ENCODE data around the gene PBOV1. TPM values are rescaled to one million over a fixed set of nuclear protein-coding genes. Genes with fewer than 3 reads are reported as not detected.

PBOV1 gene
- total RNA-seq, 1 donor from 2014 or later, result not detected

DNA sequence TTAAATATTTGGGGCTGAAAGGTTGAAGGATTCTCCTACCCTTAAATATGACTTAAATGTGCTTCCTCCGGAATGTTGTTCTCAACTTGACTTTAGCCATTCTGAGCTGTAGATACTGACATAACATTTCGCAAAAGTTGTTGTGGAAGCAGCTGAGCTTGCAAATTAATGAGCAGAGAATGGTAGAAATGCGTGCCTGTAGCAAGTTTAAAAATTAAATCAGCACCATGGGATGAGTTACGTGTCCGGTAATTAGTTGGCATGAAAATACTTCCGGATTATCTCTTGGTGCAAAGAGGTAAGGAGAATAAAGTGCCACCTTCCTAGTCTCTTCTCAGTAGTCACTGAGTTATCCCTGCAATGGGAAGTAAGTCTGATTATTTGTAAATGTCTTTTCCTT is 23.6 kb upstream of the PBOV1 start:
- Histone ChIP-seq H3K36me3 (ENCODE audit: control insufficient read depth, insufficient read depth, low read length) (no peaks in the 10 kb centered on the region), H3K27me3 (ENCODE audit: control insufficient read depth, insufficient read depth, low read length) (no peaks in the 10 kb centered on the region), H3K4me3 (ENCODE audit: low read depth, low read length) (no peak overlapping the region)
- FAIRE-seq (no peak), DNase-seq (ENCODE audit: low read depth) (no peak)
- TF ChIP-seq, protein P1, sequence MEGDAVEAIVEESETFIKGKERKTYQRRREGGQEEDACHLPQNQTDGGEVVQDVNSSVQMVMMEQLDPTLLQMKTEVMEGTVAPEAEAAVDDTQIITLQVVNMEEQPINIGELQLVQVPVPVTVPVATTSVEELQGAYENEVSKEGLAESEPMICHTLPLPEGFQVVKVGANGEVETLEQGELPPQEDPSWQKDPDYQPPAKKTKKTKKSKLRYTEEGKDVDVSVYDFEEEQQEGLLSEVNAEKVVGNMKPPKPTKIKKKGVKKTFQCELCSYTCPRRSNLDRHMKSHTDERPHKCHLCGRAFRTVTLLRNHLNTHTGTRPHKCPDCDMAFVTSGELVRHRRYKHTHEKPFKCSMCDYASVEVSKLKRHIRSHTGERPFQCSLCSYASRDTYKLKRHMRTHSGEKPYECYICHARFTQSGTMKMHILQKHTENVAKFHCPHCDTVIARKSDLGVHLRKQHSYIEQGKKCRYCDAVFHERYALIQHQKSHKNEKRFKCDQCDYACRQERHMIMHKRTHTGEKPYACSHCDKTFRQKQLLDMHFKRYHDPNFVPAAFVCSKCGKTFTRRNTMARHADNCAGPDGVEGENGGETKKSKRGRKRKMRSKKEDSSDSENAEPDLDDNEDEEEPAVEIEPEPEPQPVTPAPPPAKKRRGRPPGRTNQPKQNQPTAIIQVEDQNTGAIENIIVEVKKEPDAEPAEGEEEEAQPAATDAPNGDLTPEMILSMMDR (IDR thresholded peaks at IDR 0.05; ENCODE audit: insufficient read depth, low read length, severe bottlenecking), result no peak

DNA sequence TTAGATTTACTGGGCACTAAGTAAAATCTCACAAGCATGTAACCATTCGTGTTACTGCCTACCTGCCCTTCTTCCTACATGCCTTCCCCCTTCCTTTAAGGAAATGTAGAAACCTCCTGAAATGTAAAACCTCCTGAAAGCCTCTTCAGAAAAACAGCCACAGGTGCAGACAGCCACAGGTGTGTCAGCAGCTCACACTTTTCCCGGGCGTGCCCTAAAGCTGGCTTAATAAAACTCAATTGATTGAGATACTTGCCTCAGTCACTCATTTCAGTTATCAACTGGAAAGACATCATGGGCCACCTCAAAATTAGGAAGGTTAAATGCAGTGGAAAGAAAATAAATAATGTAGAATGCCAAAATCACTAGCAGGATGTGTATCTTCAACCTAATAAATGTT is 23.1 kb upstream of the PBOV1 start:
- no peak overlapping the region for H3K4me3 ChIP-seq (ENCODE audit: low read depth, low read length)
- no peaks in the 10 kb centered on the region for H3K27me3 ChIP-seq (ENCODE audit: control insufficient read depth, insufficient read depth, low read length)
- no peak for DNase-seq (ENCODE audit: low read depth)
- TF ChIP-seq, protein P1 (IDR thresholded peaks at IDR 0.05; ENCODE audit: insufficient read depth, low read length, severe bottlenecking), result no peak
- no peaks in the 10 kb centered on the region for H3K36me3 ChIP-seq (ENCODE audit: control insufficient read depth, insufficient read depth, low read length)
- no peak for FAIRE-seq

DNA sequence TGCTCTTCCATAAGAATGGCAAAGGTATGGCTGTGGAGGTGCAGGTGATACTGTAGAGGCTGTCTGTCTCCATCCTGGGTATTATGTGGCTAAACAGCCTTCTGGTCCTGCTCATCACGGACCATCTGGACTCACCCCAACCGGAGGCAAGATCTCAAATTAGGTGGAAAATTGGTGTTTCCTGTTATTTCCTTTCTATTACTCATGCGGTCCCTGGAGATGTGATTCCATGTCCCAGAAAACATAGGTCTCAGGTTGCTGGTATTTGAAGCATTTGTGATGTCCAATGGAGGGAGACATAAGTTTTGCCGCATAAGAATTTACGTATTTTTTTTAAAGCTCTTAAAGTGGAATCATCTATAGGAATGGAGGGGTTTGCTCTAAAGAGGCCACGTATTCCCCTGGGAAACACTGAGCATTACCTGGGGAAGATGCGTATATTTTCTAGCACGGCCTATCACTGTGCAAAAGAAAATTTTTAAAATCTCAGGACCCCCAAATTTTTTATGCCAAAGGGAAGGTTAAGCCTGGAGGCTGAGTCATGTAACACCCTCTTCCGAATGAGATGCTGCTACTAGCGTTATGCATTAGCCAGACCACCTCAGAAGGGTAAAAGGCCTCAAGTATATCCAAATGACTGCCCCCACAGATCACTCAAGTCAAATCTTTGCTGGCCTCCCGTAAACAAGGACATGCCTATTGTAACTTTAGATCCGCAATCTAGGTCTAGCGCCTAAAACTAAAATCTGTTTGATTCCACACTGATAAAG is 22.4 kb upstream of the PBOV1 start:
- TF ChIP-seq, protein P1 (IDR thresholded peaks at IDR 0.05; ENCODE audit: insufficient read depth, low read length, severe bottlenecking), result no peak
- FAIRE-seq, result no peak
- H3K27me3 ChIP-seq (ENCODE audit: control insufficient read depth, insufficient read depth, low read length), result no peaks in the 10 kb centered on the region
- no peak overlapping the region for H3K4me3 ChIP-seq (ENCODE audit: low read depth, low read length)
- no peak for DNase-seq (ENCODE audit: low read depth)
- no peaks in the 10 kb centered on the region for H3K36me3 ChIP-seq (ENCODE audit: control insufficient read depth, insufficient read depth, low read length)

DNA sequence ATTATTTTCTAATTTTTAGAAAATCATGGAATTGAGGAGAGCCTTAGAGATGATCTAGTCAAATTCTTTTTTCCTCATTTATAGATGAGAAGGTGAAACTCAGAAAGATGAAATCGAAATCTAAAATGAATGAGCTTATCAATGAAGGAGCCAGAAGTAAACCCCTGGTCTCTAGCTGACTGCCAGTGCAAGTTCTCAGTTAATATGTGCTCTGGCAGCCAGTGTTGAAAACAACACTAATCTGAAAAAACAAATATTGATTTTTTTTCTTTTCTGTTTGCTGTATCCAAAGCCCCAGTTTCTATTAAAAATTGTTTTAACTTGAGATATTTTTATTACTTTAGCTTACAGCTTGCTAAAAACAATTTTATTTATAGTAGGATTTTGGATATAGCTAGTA is 21.5 kb upstream of the PBOV1 start:
- FAIRE-seq (no peak), DNase-seq (ENCODE audit: low read depth) (no peak)
- Histone ChIP-seq H3K4me3 (ENCODE audit: low read depth, low read length) (no peak overlapping the region), H3K36me3 (ENCODE audit: control insufficient read depth, insufficient read depth, low read length) (no peaks in the 10 kb centered on the region), H3K27me3 (ENCODE audit: control insufficient read depth, insufficient read depth, low read length) (no peaks in the 10 kb centered on the region)
- TF ChIP-seq, protein P1 (IDR thresholded peaks at IDR 0.05; ENCODE audit: insufficient read depth, low read length, severe bottlenecking), result no peak

DNA sequence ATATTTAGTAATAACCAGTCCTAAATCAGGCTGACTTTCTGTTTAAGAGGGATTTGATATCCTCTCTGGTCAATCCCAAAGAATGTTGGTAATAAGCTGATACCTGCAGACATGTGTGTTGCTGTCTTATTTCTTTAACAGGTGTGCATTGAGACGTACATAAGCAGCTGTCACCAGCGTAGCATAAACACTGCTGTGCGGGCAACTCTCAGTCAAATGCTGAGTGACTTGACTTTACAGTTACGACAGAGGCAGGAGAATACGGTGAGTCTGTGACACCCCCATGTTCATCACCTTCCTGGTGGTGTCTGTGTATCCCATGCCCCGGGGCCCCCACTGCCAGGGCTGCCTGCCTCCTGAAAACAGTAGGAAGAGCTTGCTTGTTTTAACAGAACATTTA is 20.1 kb upstream of the PBOV1 start:
- FAIRE-seq (no peak), DNase-seq (ENCODE audit: low read depth) (no peak)
- TF ChIP-seq, protein P1 (IDR thresholded peaks at IDR 0.05; ENCODE audit: insufficient read depth, low read length, severe bottlenecking), result no peak
- Histone ChIP-seq H3K4me3 (ENCODE audit: low read depth, low read length) (no peak overlapping the region), H3K36me3 (ENCODE audit: control insufficient read depth, insufficient read depth, low read length) (no peaks in the 10 kb centered on the region), H3K27me3 (ENCODE audit: control insufficient read depth, insufficient read depth, low read length) (no peaks in the 10 kb centered on the region)

DNA sequence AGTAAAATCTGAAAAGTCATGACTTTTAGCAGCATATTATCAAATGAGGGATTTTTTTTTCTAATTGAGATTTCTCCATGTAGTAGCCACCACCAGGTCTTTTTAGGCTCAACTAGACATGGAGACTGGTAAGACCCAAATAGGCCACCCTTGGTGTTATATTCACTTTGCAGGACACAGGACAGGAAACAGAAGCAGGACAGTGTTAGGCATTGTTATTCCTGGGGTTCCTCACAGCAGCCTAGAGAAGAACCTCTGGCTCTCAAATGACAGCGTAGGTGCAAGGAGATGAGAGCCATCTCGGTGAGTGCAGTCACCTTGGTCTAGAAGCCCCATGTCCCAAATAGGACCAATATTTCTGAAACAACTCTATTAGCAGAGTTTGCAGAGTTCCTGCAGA is 19.2 kb upstream of the PBOV1 start:
- Histone ChIP-seq H3K27me3 (ENCODE audit: control insufficient read depth, insufficient read depth, low read length) (no peaks in the 10 kb centered on the region), H3K4me3 (ENCODE audit: low read depth, low read length) (no peak overlapping the region), H3K36me3 (ENCODE audit: control insufficient read depth, insufficient read depth, low read length) (no peaks in the 10 kb centered on the region)
- FAIRE-seq, result no peak
- TF ChIP-seq, protein P1 (IDR thresholded peaks at IDR 0.05; ENCODE audit: insufficient read depth, low read length, severe bottlenecking), result no peak
- no peak for DNase-seq (ENCODE audit: low read depth)
